HUES48 (cell line): ENCODE results near the gene OR52B2.
"Not testable (repeated sequence)": the region's sequence is repeated elsewhere in the genome, so short reads cannot be mapped to it uniquely, and the experiment has no call there.

Experiments
- H3K27ac ChIP-seq: one replicate; pipeline ENCODE4 v1.7.0; 2013; ENCODE audit warnings: low read depth, low read length, inconsistent platforms
- H3K27me3 ChIP-seq: 2 replicates; pipeline ENCODE4 v1.6.1; 2013; ENCODE audit warnings: mild to moderate bottlenecking, low read length; ENCODE audit not compliant: control insufficient read depth, insufficient read depth
- H3K36me3 ChIP-seq: 2 replicates; pipeline ENCODE4 v1.6.1; 2013; ENCODE audit warnings: low read length; ENCODE audit not compliant: control insufficient read depth, insufficient read depth
- H3K4me1 ChIP-seq: 2 replicates; pipeline ENCODE4 v1.6.1; 2013; ENCODE audit warnings: mild to moderate bottlenecking, low read length; ENCODE audit not compliant: control insufficient read depth, insufficient read depth
- H3K4me3 ChIP-seq: 2 replicates; pipeline ENCODE4 v1.5.1; 2013; ENCODE audit warnings: mild to moderate bottlenecking, low read depth, low read length
- H3K9ac ChIP-seq: 2 replicates; pipeline ENCODE4 v1.6.1; 2013; ENCODE audit warnings: mild to moderate bottlenecking, low read depth, low read length, moderate library complexity
- H3K9me3 ChIP-seq: 2 replicates; pipeline ENCODE4 v1.6.1; 2013; ENCODE audit warnings: low read length; ENCODE audit not compliant: control insufficient read depth, insufficient read depth

The OR52B2 gene

DNA sequence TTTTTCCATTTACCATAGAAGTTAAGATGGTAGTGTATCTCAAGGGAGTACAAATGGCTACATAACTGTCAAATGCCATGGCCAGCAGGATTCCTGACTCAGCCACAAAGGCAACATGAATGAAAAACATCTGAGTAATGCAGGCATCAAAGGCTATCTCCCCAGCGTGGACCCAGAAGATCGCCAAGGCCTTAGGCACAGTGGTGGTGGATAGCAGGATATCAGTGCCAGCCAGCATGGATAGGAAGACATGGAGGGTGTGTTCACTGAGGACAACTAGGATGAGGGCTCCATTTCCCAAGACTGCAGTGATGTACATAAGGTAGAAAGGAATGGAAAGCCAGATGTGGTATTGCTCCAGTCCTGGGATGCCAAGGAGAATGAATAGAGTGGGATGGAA lies 18.0 kb downstream of the OR52B2 start:
- Histone ChIP-seq H3K27ac (no peak overlapping the region), H3K9ac (no peak overlapping the region)

DNA sequence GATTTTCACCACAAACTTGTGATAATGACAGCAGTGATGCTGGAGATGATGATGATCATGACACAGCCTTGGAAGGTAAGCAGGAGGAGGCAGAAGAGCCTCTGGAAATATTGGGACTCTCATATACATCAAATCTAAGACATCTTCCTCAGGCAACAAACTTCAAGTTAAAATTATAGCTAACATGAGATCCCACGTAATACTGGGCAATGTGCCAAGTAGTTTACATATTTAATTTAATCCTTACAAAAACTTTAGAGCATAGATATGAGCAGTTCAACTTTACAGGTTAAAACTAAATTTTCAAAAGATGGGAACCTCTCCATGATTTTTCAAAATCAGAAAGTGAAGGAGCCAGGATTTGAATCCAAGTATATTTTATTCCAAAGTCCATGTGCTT lies 19.0 kb downstream of the OR52B2 start:
- no peak overlapping the region for H3K27ac ChIP-seq
- H3K4me1 ChIP-seq: no peaks in the 10 kb centered on the region
- no peak overlapping the region for H3K9ac ChIP-seq
- no peaks in the 10 kb centered on the region for H3K36me3 ChIP-seq
- H3K9me3 ChIP-seq: no peaks in the 10 kb centered on the region
- H3K27me3 ChIP-seq: no peaks in the 10 kb centered on the region
- H3K4me3 ChIP-seq: no peak overlapping the region

More for the DNA sequence above, 18.0 kb downstream of the OR52B2 start:
- no peaks in the 10 kb centered on the region for H3K9me3 ChIP-seq
- H3K27me3 ChIP-seq: no peaks in the 10 kb centered on the region
- H3K4me1 ChIP-seq: peaks cover 4% of the 10 kb centered on the region; the same call in 1 of the 2 replicates
- no peak overlapping the region for H3K4me3 ChIP-seq
- no peaks in the 10 kb centered on the region for H3K36me3 ChIP-seq

DNA sequence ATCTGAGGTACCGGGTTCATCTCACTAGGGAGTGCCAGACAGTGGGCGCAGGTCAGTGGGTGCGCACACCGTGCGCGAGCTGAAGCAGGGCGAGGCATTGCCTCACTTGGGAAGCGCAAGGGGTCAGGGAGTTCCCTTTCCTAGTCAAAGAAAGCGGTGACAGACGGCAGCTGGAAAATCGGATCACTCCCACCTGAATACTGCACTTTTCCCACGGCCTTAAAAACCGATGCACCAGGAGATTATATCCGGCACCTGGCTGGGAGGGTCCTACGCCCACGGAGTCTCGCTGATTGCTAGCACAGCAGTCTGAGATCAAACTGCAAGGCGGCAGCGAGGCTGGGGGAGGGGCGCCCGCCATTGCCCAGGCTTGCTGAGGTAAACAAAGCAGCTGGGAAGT lies 26.4 kb downstream of the OR52B2 start:
- peak overlapping the region; percentile 58 for H3K4me3 ChIP-seq
- H3K36me3 ChIP-seq, H3K27me3 ChIP-seq, H3K9me3 ChIP-seq, H3K27ac ChIP-seq, H3K4me1 ChIP-seq: not testable (repeated sequence)
- H3K9ac ChIP-seq: peak overlapping the region; percentile 32; the same call in 1 of the 2 replicates

DNA sequence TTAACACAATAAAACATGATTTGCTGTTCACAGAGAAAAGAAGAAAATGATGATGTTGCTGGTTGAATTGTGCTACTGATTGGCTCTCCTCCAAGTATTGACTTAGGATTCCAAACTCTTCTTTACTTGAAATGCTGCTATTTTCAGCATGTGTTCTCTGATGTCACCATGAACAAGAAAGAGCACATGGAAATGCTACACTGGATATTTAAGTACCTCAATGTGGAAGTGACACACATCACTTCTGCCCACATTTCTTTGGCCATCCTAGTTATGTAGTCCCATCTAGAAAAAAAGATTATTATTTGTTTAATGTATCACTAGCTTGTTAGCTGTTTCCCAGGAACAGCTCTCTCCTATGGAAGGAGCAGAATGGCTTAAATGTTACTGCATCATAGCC lies 27.2 kb downstream of the OR52B2 start:
- Histone ChIP-seq H3K4me1 (no peaks in the 10 kb centered on the region), H3K4me3 (peak overlapping the region; percentile 58; the same call in 1 of the 2 replicates)

DNA sequence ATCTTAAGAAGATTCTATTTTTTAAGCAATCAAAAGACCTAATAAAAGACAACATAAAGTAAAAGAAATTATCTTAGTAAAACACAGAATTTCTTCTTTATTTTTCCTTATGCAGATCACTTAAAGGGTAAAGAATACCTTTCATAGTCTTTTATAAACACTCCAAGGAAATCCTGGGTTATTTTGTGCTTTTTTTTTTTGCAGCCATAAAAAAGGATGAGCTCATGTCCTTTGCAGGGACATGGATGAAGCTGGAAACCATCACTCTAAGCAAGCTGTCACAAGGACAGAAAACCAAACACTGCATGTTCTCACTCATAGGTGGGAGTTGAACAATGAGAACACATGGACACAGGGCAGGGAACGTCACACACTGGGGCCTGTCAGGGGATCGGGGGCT lies 34.2 kb downstream of the OR52B2 start:
- H3K27ac ChIP-seq, H3K36me3 ChIP-seq, H3K4me3 ChIP-seq, H3K4me1 ChIP-seq, H3K27me3 ChIP-seq, H3K9ac ChIP-seq, H3K9me3 ChIP-seq: not testable (repeated sequence)

More for the DNA sequence above, 27.2 kb downstream of the OR52B2 start:
- Histone ChIP-seq H3K9me3 (no peaks in the 10 kb centered on the region), H3K27me3 (no peaks in the 10 kb centered on the region), H3K9ac (no peak overlapping the region), H3K27ac (no peak overlapping the region), H3K36me3 (no peaks in the 10 kb centered on the region)

DNA sequence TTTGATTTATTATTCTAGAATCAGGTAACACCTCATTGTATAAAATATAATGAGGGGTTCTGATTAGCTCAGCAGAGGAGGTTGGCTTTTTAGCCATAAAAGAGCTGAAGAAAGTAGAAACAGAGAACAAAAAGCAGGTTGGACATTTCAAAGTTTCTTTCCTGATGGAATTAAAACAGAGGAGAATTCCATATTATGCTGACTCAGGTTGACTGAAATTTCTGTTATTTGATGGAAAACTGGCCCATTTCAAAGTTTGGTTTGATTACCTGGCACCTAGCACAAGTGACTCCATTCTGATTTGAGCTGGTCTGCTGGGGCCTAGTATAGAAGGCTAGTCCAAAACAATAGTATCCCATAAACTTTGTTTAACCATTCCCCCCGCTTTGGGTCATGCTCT lies 37.7 kb downstream of the OR52B2 start:
- no peak overlapping the region for H3K9ac ChIP-seq
- no peak overlapping the region for H3K4me3 ChIP-seq
- H3K27ac ChIP-seq: no peak overlapping the region
- no peaks in the 10 kb centered on the region for H3K4me1 ChIP-seq
- H3K27me3 ChIP-seq: no peaks in the 10 kb centered on the region
- H3K9me3 ChIP-seq: no peaks in the 10 kb centered on the region
- no peaks in the 10 kb centered on the region for H3K36me3 ChIP-seq

DNA sequence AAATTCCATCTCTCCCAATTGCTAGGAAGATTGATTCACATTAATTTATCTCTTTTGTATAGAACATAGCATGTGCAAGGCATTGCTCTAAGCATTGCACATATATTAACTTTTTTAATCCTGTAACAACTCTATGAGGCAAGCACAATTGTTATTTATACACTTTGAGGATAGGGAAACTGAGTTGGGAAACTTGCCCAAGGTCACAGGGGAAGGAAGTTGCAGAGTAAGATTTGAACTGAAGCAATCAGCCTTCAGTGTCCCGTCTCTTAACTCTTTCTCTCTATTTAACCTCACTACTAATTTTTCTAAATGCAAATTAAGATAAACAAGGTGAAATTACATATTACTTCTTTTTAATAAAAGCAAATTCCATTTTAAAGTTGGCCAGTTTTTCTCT lies 40.5 kb downstream of the OR52B2 start:
- Histone ChIP-seq H3K4me3 (no peak overlapping the region), H3K9ac (no peak overlapping the region), H3K27me3 (no peaks in the 10 kb centered on the region), H3K27ac (no peak overlapping the region), H3K9me3 (no peaks in the 10 kb centered on the region), H3K4me1 (no peaks in the 10 kb centered on the region), H3K36me3 (no peaks in the 10 kb centered on the region)

DNA sequence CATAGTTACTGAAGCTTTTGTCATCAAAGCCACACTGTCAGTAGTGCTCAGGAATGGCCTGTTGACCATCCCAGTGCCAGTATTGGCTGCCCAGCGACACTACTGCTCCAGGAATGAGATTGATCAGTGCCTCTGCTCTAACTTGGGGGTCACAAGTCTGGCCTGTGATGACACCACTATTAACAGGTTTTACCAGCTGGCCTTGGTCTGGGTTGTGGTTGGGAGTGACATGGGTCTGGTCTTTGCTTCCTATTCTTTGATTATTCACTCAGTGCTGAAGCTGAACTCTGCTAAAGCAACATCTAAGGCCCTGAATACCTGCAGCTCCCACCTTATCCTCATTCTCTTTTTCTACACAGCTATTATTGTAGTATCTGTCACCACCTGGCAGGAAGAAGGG lies 41.1 kb downstream of the OR52B2 start:
- no peak overlapping the region for H3K27ac ChIP-seq
- no peaks in the 10 kb centered on the region for H3K4me1 ChIP-seq
- H3K4me3 ChIP-seq: no peak overlapping the region

DNA sequence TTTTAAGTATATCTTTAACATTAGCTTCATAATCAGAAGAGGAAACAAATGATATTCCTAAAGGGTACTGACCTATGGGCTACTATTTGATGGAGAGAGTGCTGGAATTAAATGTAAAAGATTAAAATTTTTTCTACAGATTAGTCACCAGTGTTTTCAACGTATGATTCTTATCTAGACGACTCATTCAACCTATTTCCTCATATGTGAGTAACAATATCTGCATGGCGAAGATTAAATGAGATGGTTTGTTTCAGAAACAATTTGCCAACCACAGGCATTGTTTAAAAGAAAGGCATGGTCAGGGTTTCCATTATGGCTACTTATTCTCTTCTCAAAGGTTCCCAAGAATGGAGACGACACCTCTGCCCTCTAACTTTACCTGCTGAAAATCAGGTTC lies 42.2 kb downstream of the OR52B2 start:
- H3K4me1 ChIP-seq: no peaks in the 10 kb centered on the region
- no peak overlapping the region for H3K27ac ChIP-seq
- H3K27me3 ChIP-seq: no peaks in the 10 kb centered on the region
- no peaks in the 10 kb centered on the region for H3K9me3 ChIP-seq
- H3K36me3 ChIP-seq: no peaks in the 10 kb centered on the region
- H3K4me3 ChIP-seq: no peak overlapping the region
- no peak overlapping the region for H3K9ac ChIP-seq

More for the DNA sequence above, 41.1 kb downstream of the OR52B2 start:
- no peaks in the 10 kb centered on the region for H3K9me3 ChIP-seq
- H3K9ac ChIP-seq: no peak overlapping the region
- H3K36me3 ChIP-seq: no peaks in the 10 kb centered on the region
- no peaks in the 10 kb centered on the region for H3K27me3 ChIP-seq

DNA sequence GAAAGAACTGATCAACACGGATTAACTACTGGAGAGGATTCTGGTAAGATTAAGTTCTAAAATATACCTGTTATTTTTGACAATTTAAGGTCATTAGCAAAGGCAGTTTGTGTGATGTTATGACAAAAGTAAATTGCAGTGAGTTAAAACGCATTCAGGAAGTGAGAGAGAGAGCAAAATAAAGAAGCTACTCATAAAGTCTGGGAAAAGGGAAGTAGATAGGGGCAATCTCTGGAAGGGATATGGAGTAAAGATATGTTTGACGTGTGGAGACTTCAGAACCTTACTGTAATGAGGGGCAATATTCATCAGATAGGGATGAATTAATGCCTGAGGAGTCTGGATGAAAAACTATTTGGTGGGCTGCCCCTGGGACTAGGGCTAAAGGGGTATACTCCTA lies 45.9 kb downstream of the OR52B2 start:
- Histone ChIP-seq H3K9me3 (no peaks in the 10 kb centered on the region), H3K36me3 (no peaks in the 10 kb centered on the region), H3K9ac (no peak overlapping the region), H3K27ac (no peak overlapping the region), H3K4me1 (no peaks in the 10 kb centered on the region), H3K4me3 (no peak overlapping the region), H3K27me3 (no peaks in the 10 kb centered on the region)
